HepG2 (cell line): ENCODE data around the gene DOC2A. TPM values are rescaled to one million over a fixed set of nuclear protein-coding genes. Genes with fewer than 3 reads are reported as not detected.
A peak's percentile ranks its signal among the peaks of the same experiment; 100 is the strongest.

Experiments used
- CHD2 ChIP-seq: IDR thresholded peaks from 2 replicates; pipeline ENCODE4 v1.6.1; 2011; ENCODE audit warnings: low read depth, low read length, improper control_type of control experiment
- EEA1 ChIP-seq: sonication (generic); formaldehyde crosslinking; IDR thresholded peaks from 2 replicates; pipeline ENCODE4 v1.5.1; 2020; ENCODE audit warnings: mild to moderate bottlenecking, missing genetic modification reagents, borderline replicate concordance
- NR3C1 ChIP-seq: sonication (generic); formaldehyde crosslinking; IDR thresholded peaks from 2 replicates; pipeline ENCODE4 v1.4.0; 2020; ENCODE audit warnings: missing genetic modification reagents
- SATB2 ChIP-seq: sonication (generic); formaldehyde crosslinking; IDR thresholded peaks from 2 replicates; pipeline ENCODE4 v1.5.0; 2020; ENCODE audit warnings: missing genetic modification reagents
- SCMH1 ChIP-seq: sonication (generic); formaldehyde crosslinking; IDR thresholded peaks from 2 replicates; pipeline ENCODE4 v1.9.0; 2021; ENCODE audit warnings: missing genetic modification reagents, mild to moderate bottlenecking, borderline replicate concordance
- TRIM24 ChIP-seq: sonication (generic); formaldehyde crosslinking; IDR thresholded peaks from 2 replicates; pipeline ENCODE4 v1.8.0; 2022; ENCODE audit warnings: mild to moderate bottlenecking, missing genetic modification reagents
- ZNF138 ChIP-seq: sonication (generic); formaldehyde crosslinking; IDR thresholded peaks from 2 replicates; pipeline ENCODE4 v1.5.0; 2020; ENCODE audit warnings: mild to moderate bottlenecking, low read depth, missing genetic modification reagents
- ZNF264 ChIP-seq: sonication (generic); formaldehyde crosslinking; IDR thresholded peaks from 2 replicates; pipeline ENCODE4 v1.4.0; 2020; ENCODE audit warnings: missing genetic modification reagents
- ZNF326 ChIP-seq: sonication (generic); formaldehyde crosslinking; IDR thresholded peaks from 2 replicates; pipeline ENCODE4 v1.4.0; 2020; ENCODE audit warnings: missing genetic modification reagents, borderline replicate concordance
- ZNF34 ChIP-seq: sonication (generic); formaldehyde crosslinking; IDR thresholded peaks from 2 replicates; pipeline ENCODE4 v1.4.0; 2020; ENCODE audit warnings: mild to moderate bottlenecking, missing genetic modification reagents, borderline replicate concordance
- ZNF557 ChIP-seq: sonication (generic); formaldehyde crosslinking; IDR thresholded peaks from 2 replicates; pipeline ENCODE4 v1.4.0; 2020; ENCODE audit warnings: missing genetic modification reagents
- ZSCAN22 ChIP-seq: sonication (generic); formaldehyde crosslinking; IDR thresholded peaks from 2 replicates; pipeline ENCODE4 v1.4.0; 2020; ENCODE audit warnings: mild to moderate bottlenecking, missing genetic modification reagents
- ZZZ3 ChIP-seq: sonication (generic); formaldehyde crosslinking; IDR thresholded peaks from 2 replicates; pipeline ENCODE4 v1.4.0; 2020; ENCODE audit warnings: missing genetic modification reagents, mild to moderate bottlenecking, borderline replicate concordance
- polyA plus RNA-seq, 8 experiments: library from polyadenylated mRNA; depleted of rRNA in 3 of 8; stranded (reverse) in 7 of 8; unstranded in 1 of 8; fragments of >200 nt; fragmentation: Illumina TruSeq in 4 of 8; extraction: Trizol in 4 of 8; gene quantifications; 2 replicates each; pipeline versions ENCODE4 v1.2.1 to v1.2.3, GENCODE V29; 2011 to 2016; ENCODE audit warnings: low read depth in 4 of 8, missing spikeins in 1 of 8, mixed read lengths in 1 of 8; ENCODE audit not compliant: insufficient read depth in 1 of 8
- total RNA-seq, 5 experiments: library from RNA; depleted of rRNA; stranded (reverse); fragments of >200 nt; fragmentation: Illumina TruSeq; extraction: Trizol; gene quantifications; 2 replicates each; pipeline ENCODE4 v1.2.3, GENCODE V29; 2016; ENCODE audit warnings: low read depth in 1 of 5
- TF ChIP-seq, protein P1 (sequence below): sonication (generic); formaldehyde crosslinking; IDR thresholded peaks from 2 replicates; pipeline ENCODE4 v1.4.0; 2020; ENCODE audit warnings: missing genetic modification reagents, mild to moderate bottlenecking, borderline replicate concordance
- TF ChIP-seq, protein P2 (sequence below): sonication (generic); formaldehyde crosslinking; conservative IDR thresholded peaks from 2 replicates; pipeline ENCODE4 v1.8.0; 2022; ENCODE audit warnings: missing genetic modification reagents
- TF ChIP-seq, protein P3 (sequence below): sonication (generic); formaldehyde crosslinking; IDR thresholded peaks from 2 replicates; pipeline ENCODE4 v1.5.0; 2020; ENCODE audit warnings: missing genetic modification reagents
- TF ChIP-seq, protein P4 (sequence below): sonication (generic); formaldehyde crosslinking; IDR thresholded peaks from 2 replicates; pipeline ENCODE4 v1.9.0; 2021; ENCODE audit warnings: mild to moderate bottlenecking, missing genetic modification reagents

Gene DOC2A
- total and polyA plus RNA-seq, 2 of the 13 experiments (the other 11 are each of a cell fraction or from before 2014, with no cell fraction given), result 0.15 to 0.55 TPM

DNA sequence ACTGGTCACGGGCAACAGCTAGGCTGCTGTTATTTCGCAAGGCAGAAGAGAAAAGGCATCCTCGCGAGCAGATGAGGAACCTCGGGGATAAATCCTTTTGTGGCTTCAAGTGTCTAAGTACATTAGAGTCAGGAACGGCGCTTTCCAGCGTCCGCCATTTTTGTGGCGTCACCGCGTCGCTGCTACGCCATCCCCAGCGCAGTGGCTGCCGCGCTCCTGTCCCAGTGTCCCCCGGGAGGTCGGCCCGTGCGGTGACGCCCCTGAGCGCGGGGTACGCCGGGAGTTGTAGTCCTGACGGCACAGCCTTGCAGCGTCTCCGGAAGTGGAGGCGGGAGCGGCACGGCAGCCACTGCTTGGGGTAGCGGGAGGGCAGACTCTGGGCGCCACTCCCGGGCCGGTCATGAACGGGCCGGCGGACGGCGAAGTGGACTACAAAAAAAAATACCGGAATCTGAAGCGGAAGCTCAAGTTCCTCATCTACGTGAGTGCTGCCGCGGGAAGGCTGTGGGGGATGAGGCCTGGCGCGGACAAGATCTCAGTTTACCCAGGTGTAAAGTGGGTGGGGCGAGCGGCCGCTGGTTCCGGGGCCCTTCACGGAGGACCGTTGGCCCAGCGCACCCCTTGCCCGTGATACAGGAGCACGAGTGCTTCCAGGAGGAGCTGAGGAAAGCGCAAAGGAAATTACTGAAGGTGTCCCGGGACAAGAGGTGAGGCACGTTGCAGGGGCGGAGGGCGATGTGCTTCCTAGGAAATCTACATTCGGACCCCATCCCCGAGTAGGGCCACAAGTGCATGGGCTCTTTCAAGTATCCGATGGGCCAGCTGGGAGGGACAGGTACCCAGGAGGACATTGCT, 14.7 kb downstream of the DOC2A start, which contains the start of gene INO80E (continued):
- TF ChIP-seq, protein P1, sequence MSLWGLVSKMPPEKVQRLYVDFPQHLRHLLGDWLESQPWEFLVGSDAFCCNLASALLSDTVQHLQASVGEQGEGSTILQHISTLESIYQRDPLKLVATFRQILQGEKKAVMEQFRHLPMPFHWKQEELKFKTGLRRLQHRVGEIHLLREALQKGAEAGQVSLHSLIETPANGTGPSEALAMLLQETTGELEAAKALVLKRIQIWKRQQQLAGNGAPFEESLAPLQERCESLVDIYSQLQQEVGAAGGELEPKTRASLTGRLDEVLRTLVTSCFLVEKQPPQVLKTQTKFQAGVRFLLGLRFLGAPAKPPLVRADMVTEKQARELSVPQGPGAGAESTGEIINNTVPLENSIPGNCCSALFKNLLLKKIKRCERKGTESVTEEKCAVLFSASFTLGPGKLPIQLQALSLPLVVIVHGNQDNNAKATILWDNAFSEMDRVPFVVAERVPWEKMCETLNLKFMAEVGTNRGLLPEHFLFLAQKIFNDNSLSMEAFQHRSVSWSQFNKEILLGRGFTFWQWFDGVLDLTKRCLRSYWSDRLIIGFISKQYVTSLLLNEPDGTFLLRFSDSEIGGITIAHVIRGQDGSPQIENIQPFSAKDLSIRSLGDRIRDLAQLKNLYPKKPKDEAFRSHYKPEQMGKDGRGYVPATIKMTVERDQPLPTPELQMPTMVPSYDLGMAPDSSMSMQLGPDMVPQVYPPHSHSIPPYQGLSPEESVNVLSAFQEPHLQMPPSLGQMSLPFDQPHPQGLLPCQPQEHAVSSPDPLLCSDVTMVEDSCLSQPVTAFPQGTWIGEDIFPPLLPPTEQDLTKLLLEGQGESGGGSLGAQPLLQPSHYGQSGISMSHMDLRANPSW (CRISPR knock-in tag), result peak; percentile 94; the same call in 1 of the 2 replicates
- TF ChIP-seq ZSCAN22, result no peak
- TF ChIP-seq ZZZ3 (CRISPR knock-in tag), result no peak
- peak; percentile 61 for TF ChIP-seq CHD2
- TF ChIP-seq, protein P2, sequence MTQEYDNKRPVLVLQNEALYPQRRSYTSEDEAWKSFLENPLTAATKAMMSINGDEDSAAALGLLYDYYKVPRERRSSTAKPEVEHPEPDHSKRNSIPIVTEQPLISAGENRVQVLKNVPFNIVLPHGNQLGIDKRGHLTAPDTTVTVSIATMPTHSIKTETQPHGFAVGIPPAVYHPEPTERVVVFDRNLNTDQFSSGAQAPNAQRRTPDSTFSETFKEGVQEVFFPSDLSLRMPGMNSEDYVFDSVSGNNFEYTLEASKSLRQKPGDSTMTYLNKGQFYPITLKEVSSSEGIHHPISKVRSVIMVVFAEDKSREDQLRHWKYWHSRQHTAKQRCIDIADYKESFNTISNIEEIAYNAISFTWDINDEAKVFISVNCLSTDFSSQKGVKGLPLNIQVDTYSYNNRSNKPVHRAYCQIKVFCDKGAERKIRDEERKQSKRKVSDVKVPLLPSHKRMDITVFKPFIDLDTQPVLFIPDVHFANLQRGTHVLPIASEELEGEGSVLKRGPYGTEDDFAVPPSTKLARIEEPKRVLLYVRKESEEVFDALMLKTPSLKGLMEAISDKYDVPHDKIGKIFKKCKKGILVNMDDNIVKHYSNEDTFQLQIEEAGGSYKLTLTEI, result no peak
- peak; percentile 61 for TF ChIP-seq ZNF264 (CRISPR knock-in tag)
- TF ChIP-seq ZNF34 (CRISPR knock-in tag), result no peak
- 0 out of 2 replicates have a peak, but pooled peaks have one; percentile 66 for TF ChIP-seq ZNF557 (CRISPR knock-in tag)
- no peak for TF ChIP-seq SCMH1 (CRISPR knock-in tag)
- 0 out of 2 replicates have a peak, but pooled peaks have one; percentile 7 for TF ChIP-seq SATB2 (CRISPR knock-in tag)
- TF ChIP-seq EEA1 (CRISPR knock-in tag), result no peak
- TF ChIP-seq ZNF326, result no peak; the same call in 1 of the 2 replicates
- TF ChIP-seq, protein P3, sequence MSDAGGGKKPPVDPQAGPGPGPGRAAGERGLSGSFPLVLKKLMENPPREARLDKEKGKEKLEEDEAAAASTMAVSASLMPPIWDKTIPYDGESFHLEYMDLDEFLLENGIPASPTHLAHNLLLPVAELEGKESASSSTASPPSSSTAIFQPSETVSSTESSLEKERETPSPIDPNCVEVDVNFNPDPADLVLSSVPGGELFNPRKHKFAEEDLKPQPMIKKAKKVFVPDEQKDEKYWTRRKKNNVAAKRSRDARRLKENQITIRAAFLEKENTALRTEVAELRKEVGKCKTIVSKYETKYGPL, result no peak; the same call in 1 of the 2 replicates
- no peak for TF ChIP-seq TRIM24 (CRISPR knock-in tag)
- no peak; the same call in 1 of the 2 replicates for TF ChIP-seq ZNF138 (CRISPR knock-in tag)
- TF ChIP-seq, protein P4, sequence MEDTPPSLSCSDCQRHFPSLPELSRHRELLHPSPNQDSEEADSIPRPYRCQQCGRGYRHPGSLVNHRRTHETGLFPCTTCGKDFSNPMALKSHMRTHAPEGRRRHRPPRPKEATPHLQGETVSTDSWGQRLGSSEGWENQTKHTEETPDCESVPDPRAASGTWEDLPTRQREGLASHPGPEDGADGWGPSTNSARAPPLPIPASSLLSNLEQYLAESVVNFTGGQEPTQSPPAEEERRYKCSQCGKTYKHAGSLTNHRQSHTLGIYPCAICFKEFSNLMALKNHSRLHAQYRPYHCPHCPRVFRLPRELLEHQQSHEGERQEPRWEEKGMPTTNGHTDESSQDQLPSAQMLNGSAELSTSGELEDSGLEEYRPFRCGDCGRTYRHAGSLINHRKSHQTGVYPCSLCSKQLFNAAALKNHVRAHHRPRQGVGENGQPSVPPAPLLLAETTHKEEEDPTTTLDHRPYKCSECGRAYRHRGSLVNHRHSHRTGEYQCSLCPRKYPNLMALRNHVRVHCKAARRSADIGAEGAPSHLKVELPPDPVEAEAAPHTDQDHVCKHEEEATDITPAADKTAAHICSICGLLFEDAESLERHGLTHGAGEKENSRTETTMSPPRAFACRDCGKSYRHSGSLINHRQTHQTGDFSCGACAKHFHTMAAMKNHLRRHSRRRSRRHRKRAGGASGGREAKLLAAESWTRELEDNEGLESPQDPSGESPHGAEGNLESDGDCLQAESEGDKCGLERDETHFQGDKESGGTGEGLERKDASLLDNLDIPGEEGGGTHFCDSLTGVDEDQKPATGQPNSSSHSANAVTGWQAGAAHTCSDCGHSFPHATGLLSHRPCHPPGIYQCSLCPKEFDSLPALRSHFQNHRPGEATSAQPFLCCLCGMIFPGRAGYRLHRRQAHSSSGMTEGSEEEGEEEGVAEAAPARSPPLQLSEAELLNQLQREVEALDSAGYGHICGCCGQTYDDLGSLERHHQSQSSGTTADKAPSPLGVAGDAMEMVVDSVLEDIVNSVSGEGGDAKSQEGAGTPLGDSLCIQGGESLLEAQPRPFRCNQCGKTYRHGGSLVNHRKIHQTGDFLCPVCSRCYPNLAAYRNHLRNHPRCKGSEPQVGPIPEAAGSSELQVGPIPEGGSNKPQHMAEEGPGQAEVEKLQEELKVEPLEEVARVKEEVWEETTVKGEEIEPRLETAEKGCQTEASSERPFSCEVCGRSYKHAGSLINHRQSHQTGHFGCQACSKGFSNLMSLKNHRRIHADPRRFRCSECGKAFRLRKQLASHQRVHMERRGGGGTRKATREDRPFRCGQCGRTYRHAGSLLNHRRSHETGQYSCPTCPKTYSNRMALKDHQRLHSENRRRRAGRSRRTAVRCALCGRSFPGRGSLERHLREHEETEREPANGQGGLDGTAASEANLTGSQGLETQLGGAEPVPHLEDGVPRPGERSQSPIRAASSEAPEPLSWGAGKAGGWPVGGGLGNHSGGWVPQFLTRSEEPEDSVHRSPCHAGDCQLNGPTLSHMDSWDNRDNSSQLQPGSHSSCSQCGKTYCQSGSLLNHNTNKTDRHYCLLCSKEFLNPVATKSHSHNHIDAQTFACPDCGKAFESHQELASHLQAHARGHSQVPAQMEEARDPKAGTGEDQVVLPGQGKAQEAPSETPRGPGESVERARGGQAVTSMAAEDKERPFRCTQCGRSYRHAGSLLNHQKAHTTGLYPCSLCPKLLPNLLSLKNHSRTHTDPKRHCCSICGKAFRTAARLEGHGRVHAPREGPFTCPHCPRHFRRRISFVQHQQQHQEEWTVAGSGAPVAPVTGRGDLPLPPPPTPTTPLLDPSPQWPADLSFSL (CRISPR knock-in tag), result no peak
- no peak for TF ChIP-seq NR3C1 (CRISPR knock-in tag)
